Kidney (tissue), 14 donors: Measurements from ENCODE around the gene PSMA5. TPM values are rescaled to one million over a fixed set of nuclear protein-coding genes. Genes with fewer than 3 reads are reported as not detected.

Source experiments
- DNase-seq, 5 donors: peaks; one replicate each; pipeline ENCODE4 v3.0.0-alpha.2; 2013 to 2020
- FAIRE-seq: peaks from 2 replicates; lab custom pipeline; 2012; peaks lifted over from hg19 to GRCh38; lab: Jason Lieb, UNC
- H3K27ac ChIP-seq, 2 donors: one replicate each; pipeline ENCODE4 v1.7.0; 2013; ENCODE audit warnings: low read depth in 2 of 2, low read length in 2 of 2, inconsistent platforms in 1 of 2
- H3K27me3 ChIP-seq: one replicate; pipeline ENCODE4 v1.7.1; 2013; ENCODE audit warnings: low read length, inconsistent platforms; ENCODE audit not compliant: control insufficient read depth, insufficient read depth
- H3K36me3 ChIP-seq, 3 donors: one replicate each; pipeline versions ENCODE4 v1.7.0 to v1.7.1; 2013; ENCODE audit warnings: low read length in 3 of 3, control low read depth in 1 of 3, inconsistent platforms in 1 of 3; ENCODE audit not compliant: insufficient read depth in 3 of 3, control insufficient read depth in 2 of 3
- H3K4me1 ChIP-seq, 3 donors: one replicate each; pipeline versions ENCODE4 v1.7.0 to v1.7.1; 2013; ENCODE audit warnings: low read length in 3 of 3, inconsistent platforms in 1 of 3, low read depth in 1 of 3; ENCODE audit not compliant: control insufficient read depth in 2 of 3, insufficient read depth in 2 of 3
- H3K4me3 ChIP-seq, 3 donors: one replicate each; pipeline versions ENCODE4 v1.7.0 to v1.8.1; 2013; ENCODE audit warnings: low read length in 3 of 3, control low read depth in 1 of 3, inconsistent platforms in 1 of 3
- H3K9ac ChIP-seq, 3 donors: one replicate each; pipeline versions ENCODE4 v1.7.0 to v1.7.1; 2013; ENCODE audit warnings: low read length in 3 of 3, control low read depth in 1 of 3, inconsistent platforms in 1 of 3
- H3K9me3 ChIP-seq, 3 donors: one replicate each; pipeline versions ENCODE4 v1.7.0 to v1.7.1; 2013; ENCODE audit warnings: low read length in 3 of 3, control low read depth in 1 of 3, inconsistent platforms in 1 of 3; ENCODE audit not compliant: control insufficient read depth in 2 of 3, insufficient read depth in 1 of 3
- CTCF ChIP-seq: IDR thresholded peaks from 3 replicates; pipeline ENCODE4 v1.5.1; 2012; ENCODE audit warnings: mild to moderate bottlenecking, moderate library complexity, borderline replicate concordance; ENCODE audit not compliant: insufficient read depth; ENCODE audit errors: extremely low read depth
- intact Hi-C: fragments of 100-400 bp; cut with DNase I; formaldehyde crosslinking; loops from one replicate; pipeline ENCODE4 v1.11.1; 2022
- polyA plus RNA-seq: library from polyadenylated mRNA; stranded (reverse); fragments of 350-450 nt; fragmentation: Illumina TruSeq; extraction: RNeasy Lipid Tissue Mini Kit (QIAGEN cat#74804); gene quantifications from one replicate; pipeline ENCODE4 v1.2.3, GENCODE V29; 2014; ENCODE audit warnings: low read depth, low replicate concordance; ENCODE audit not compliant: insufficient read depth
- total RNA-seq: library from RNA; stranded (reverse); fragmentation: NEBNext Ultra II Directional; extraction: Animal tissue kit (Norgen Biotek cat#: 25700); gene quantifications from one replicate; pipeline ENCODE4 v1.2.1, GENCODE V29; 2021
- donor health status: control.
- donor health status: control.
- donor health status: control.
- donor health status: control.
- donor health status: control.
- donor health status: DM: yes; HTN: yes; CAD: no.
- donor health status: Normal renal cell carcinoma (clear cell type).

PSMA5 gene
- total and polyA plus RNA-seq, 2 donors from 2014 or later: 71.4 to 91.1 TPM

- H3K4me1 ChIP-seq: peaks cover 10 to 44% (median 34%) of the 10 kb centered on the region in 3 donors
These were observed 31.5 kb downstream of the PSMA5 start for GRCh38 chr1:109394591-109395281.

GRCh38 chr1:109393617-109394233 lies 32.5 kb downstream of the PSMA5 start:
- TF ChIP-seq CTCF: no peak
- DNase-seq (no peak), FAIRE-seq (no peak)
- H3K27me3 ChIP-seq: no peaks in the 10 kb centered on the region
- no peaks in the 10 kb centered on the region for H3K9me3 ChIP-seq
- peaks cover 4 to 44% (median 40%) of the 10 kb centered on the region in 3 donors for H3K4me1 ChIP-seq
- peak overlapping the region; percentile 83 to 91 for H3K27ac ChIP-seq
- H3K9ac ChIP-seq: peak overlapping the region in 1 of 3 donors; percentile 17
- peak overlapping the region in 1 of 3 donors; percentile 44 for H3K4me3 ChIP-seq
- H3K36me3 ChIP-seq: no peaks in the 10 kb centered on the region
- intact Hi-C loops: no loop called here

More at GRCh38 chr1:109394591-109395281, 31.5 kb downstream of the PSMA5 start:
- peak overlapping the region in 1 of 3 donors; percentile 20 for H3K9ac ChIP-seq
- intact Hi-C loops: no loop called here
- H3K9me3 ChIP-seq: no peaks in the 10 kb centered on the region
- H3K36me3 ChIP-seq: no peaks in the 10 kb centered on the region
- H3K27me3 ChIP-seq: no peaks in the 10 kb centered on the region
- no peak for TF ChIP-seq CTCF
- H3K27ac ChIP-seq: peak overlapping the region; percentile 51 to 74
- H3K4me3 ChIP-seq: peak overlapping the region in 1 of 3 donors; percentile 4
- DNase-seq (no peak), FAIRE-seq (no peak)

GRCh38 chr1:109392788-109393616 lies 33.2 kb downstream of the PSMA5 start:
- H3K27me3 ChIP-seq: no peaks in the 10 kb centered on the region
- intact Hi-C loops: no loop called here
- H3K4me3 ChIP-seq: peak overlapping the region in 2 of 3 donors; percentile 44 to 53
- TF ChIP-seq CTCF: no peak
- H3K9ac ChIP-seq: peak overlapping the region in 2 of 3 donors; percentile 13 to 17
- FAIRE-seq: no peak
- H3K27ac ChIP-seq: peak overlapping the region; percentile 83 to 91
- H3K9me3 ChIP-seq: no peaks in the 10 kb centered on the region
- peaks cover 3 to 44% (median 35%) of the 10 kb centered on the region in 3 donors for H3K4me1 ChIP-seq
- H3K36me3 ChIP-seq: no peaks in the 10 kb centered on the region
- peak; percentile 62 to 85 (median 75) for DNase-seq
